Kidney (tissue), 14 donors: Measurements from ENCODE around the gene PTCD1. TPM values are rescaled to one million over a fixed set of nuclear protein-coding genes. Genes with fewer than 3 reads are reported as not detected.

ENCODE experiments used
- DNase-seq, 5 donors: peaks; one replicate each; pipeline ENCODE4 v3.0.0-alpha.2; 2013 to 2020
- FAIRE-seq: peaks from 2 replicates; lab custom pipeline; 2012; peaks lifted over from hg19 to GRCh38; lab: Jason Lieb, UNC
- H3K27ac ChIP-seq, 2 donors: one replicate each; pipeline ENCODE4 v1.7.0; 2013; ENCODE audit warnings: low read depth in 2 of 2, low read length in 2 of 2, inconsistent platforms in 1 of 2
- H3K27me3 ChIP-seq: one replicate; pipeline ENCODE4 v1.7.1; 2013; ENCODE audit warnings: low read length, inconsistent platforms; ENCODE audit not compliant: control insufficient read depth, insufficient read depth
- H3K36me3 ChIP-seq, 3 donors: one replicate each; pipeline versions ENCODE4 v1.7.0 to v1.7.1; 2013; ENCODE audit warnings: low read length in 3 of 3, control low read depth in 1 of 3, inconsistent platforms in 1 of 3; ENCODE audit not compliant: insufficient read depth in 3 of 3, control insufficient read depth in 2 of 3
- H3K4me1 ChIP-seq, 3 donors: one replicate each; pipeline versions ENCODE4 v1.7.0 to v1.7.1; 2013; ENCODE audit warnings: low read length in 3 of 3, inconsistent platforms in 1 of 3, low read depth in 1 of 3; ENCODE audit not compliant: control insufficient read depth in 2 of 3, insufficient read depth in 2 of 3
- H3K4me3 ChIP-seq, 3 donors: one replicate each; pipeline versions ENCODE4 v1.7.0 to v1.8.1; 2013; ENCODE audit warnings: low read length in 3 of 3, control low read depth in 1 of 3, inconsistent platforms in 1 of 3
- H3K9ac ChIP-seq, 3 donors: one replicate each; pipeline versions ENCODE4 v1.7.0 to v1.7.1; 2013; ENCODE audit warnings: low read length in 3 of 3, control low read depth in 1 of 3, inconsistent platforms in 1 of 3
- H3K9me3 ChIP-seq, 3 donors: one replicate each; pipeline versions ENCODE4 v1.7.0 to v1.7.1; 2013; ENCODE audit warnings: low read length in 3 of 3, control low read depth in 1 of 3, inconsistent platforms in 1 of 3; ENCODE audit not compliant: control insufficient read depth in 2 of 3, insufficient read depth in 1 of 3
- intact Hi-C: fragments of 100-400 bp; cut with DNase I; formaldehyde crosslinking; loops from one replicate; pipeline ENCODE4 v1.11.1; 2022
- polyA plus RNA-seq: library from polyadenylated mRNA; stranded (reverse); fragments of 350-450 nt; fragmentation: Illumina TruSeq; extraction: RNeasy Lipid Tissue Mini Kit (QIAGEN cat#74804); gene quantifications from one replicate; pipeline ENCODE4 v1.2.3, GENCODE V29; 2014; ENCODE audit warnings: low read depth, low replicate concordance; ENCODE audit not compliant: insufficient read depth
- total RNA-seq: library from RNA; stranded (reverse); fragmentation: NEBNext Ultra II Directional; extraction: Animal tissue kit (Norgen Biotek cat#: 25700); gene quantifications from one replicate; pipeline ENCODE4 v1.2.1, GENCODE V29; 2021
- TF ChIP-seq, protein P1 (sequence below): IDR thresholded peaks from 3 replicates; pipeline ENCODE4 v1.5.1; 2012; ENCODE audit warnings: mild to moderate bottlenecking, moderate library complexity, borderline replicate concordance; ENCODE audit not compliant: insufficient read depth; ENCODE audit errors: extremely low read depth
- donor health status: control.
- donor health status: control.
- donor health status: control.
- donor health status: control.
- donor health status: control.
- donor health status: DM: yes; HTN: yes; CAD: no.
- donor health status: Normal renal cell carcinoma (clear cell type).

The PTCD1 gene
- total and polyA plus RNA-seq, 2 donors from 2014 or later = 2.9 to 5.4 TPM

DNA sequence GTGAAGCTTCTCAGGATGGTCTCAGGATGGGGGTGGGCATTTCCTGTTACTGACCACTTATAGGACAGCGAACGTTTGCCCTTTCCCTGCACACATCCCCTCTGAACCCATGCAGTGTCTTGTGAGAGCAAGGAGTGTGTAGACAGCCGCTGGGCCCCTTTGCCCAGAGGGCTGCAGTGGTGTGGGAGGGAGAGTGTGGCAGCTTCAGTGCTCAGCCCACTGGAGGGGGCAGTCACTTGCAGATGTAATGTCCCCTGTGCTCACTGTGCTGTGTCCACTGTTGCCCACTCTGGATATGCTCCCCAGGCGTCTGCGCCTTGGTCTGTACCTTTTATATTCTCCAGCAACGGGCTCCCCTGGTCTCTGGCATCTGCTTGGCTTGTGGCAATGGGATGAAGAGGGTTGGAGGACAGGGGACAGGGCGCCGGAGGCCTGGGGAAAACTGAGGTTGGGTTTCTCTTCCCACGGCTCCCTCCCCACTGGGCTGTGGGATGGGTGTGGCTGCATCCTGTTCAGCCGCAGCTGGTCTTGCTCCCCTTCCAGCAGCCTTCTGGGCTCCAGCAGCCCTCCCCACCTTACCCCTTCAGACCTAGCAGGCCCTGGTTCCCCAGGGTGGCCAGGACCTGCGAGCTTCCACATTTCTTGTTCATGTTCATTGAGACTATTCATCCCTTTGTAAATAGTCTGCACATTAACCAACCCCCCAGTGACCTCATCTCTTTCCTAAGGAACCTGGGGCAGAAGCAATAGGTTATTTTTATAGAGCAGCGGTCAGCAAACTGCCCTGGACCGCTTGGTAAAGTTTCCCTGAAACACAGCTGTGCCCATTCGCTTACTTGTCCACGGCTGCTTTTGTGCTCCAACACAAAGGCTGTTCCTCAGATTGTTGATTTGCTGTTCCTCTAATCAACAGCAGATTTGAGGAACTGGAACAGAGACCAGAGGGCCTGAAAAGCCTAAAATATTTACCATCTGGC, 40.2 kb upstream of the PTCD1 start:
- no peaks in the 10 kb centered on the region for H3K27me3 ChIP-seq
- no peak overlapping the region for H3K4me3 ChIP-seq
- intact Hi-C loops = no loop called here
- H3K27ac ChIP-seq = no peak overlapping the region
- peaks cover 0 to 3% (median 0%) of the 10 kb centered on the region in 3 donors for H3K4me1 ChIP-seq
- DNase-seq (no peak), FAIRE-seq (no peak)
- TF ChIP-seq, protein P1, sequence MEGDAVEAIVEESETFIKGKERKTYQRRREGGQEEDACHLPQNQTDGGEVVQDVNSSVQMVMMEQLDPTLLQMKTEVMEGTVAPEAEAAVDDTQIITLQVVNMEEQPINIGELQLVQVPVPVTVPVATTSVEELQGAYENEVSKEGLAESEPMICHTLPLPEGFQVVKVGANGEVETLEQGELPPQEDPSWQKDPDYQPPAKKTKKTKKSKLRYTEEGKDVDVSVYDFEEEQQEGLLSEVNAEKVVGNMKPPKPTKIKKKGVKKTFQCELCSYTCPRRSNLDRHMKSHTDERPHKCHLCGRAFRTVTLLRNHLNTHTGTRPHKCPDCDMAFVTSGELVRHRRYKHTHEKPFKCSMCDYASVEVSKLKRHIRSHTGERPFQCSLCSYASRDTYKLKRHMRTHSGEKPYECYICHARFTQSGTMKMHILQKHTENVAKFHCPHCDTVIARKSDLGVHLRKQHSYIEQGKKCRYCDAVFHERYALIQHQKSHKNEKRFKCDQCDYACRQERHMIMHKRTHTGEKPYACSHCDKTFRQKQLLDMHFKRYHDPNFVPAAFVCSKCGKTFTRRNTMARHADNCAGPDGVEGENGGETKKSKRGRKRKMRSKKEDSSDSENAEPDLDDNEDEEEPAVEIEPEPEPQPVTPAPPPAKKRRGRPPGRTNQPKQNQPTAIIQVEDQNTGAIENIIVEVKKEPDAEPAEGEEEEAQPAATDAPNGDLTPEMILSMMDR = no peak
- no peak overlapping the region for H3K9ac ChIP-seq
- peaks cover 0 to 2% (median 0%) of the 10 kb centered on the region in 3 donors for H3K36me3 ChIP-seq
- H3K9me3 ChIP-seq = no peaks in the 10 kb centered on the region

DNA sequence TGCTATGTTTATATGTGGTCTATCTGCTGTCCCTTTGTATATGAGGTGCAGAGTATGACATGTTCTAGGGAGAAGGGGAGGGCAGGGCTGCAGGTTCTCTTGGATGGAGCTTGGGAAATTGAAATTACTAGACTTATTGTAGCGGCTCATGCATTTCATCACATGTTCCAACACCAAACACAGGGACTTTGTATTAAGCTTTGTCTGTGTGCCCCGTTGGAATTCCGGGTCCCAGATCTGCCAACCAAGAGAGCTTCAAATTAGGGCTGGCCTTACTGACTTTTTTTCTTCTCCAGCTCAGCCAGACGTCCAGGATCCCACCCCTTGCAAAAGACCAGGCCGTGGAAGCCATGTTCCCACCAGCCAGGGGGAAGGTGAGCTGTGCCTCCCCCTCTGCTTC, 37.5 kb upstream of the PTCD1 start:
- Histone ChIP-seq H3K27me3 (no peaks in the 10 kb centered on the region), H3K27ac (no peak overlapping the region), H3K9me3 (no peaks in the 10 kb centered on the region), H3K36me3 (peaks cover 0 to 2% (median 0%) of the 10 kb centered on the region in 3 donors), H3K4me1 (peaks cover 0 to 8% (median 3%) of the 10 kb centered on the region in 3 donors), H3K9ac (no peak overlapping the region), H3K4me3 (no peak overlapping the region)
- TF ChIP-seq, protein P1 = no peak
- no peak for DNase-seq
- FAIRE-seq = no peak
- intact Hi-C loops = no loop called here

DNA sequence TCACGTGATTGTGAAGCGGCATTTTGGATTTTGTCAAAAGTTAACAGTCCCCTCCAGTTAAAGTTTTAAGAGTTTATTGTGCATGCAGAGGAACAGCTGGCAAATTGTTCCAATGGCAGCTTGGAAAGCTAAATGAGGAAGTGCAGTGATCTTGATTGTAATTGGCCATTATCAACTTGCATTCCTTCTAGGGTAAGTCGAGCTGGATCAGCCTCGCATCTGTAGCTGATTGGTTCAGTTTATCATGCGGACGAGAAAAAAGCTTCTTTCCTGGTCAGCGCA, 34.7 kb upstream of the PTCD1 start:
- peak overlapping the region; percentile 30 to 69 (median 65) for H3K9ac ChIP-seq
- H3K27me3 ChIP-seq = no peaks in the 10 kb centered on the region
- H3K36me3 ChIP-seq = no peaks in the 10 kb centered on the region
- intact Hi-C loops = no loop called here
- H3K4me3 ChIP-seq = peak overlapping the region; percentile 76 to 96 (median 81)
- peaks cover 0 to 8% (median 3%) of the 10 kb centered on the region in 3 donors for H3K4me1 ChIP-seq
- DNase-seq (peak in 3 of 5 donors; percentile 24 to 83 (median 67)), FAIRE-seq (no peak)
- TF ChIP-seq, protein P1 = no peak
- peak overlapping the region in 1 of 2 donors; percentile 41 for H3K27ac ChIP-seq
- no peaks in the 10 kb centered on the region for H3K9me3 ChIP-seq
